ENCODE data around the gene PDE9A.

DNA sequence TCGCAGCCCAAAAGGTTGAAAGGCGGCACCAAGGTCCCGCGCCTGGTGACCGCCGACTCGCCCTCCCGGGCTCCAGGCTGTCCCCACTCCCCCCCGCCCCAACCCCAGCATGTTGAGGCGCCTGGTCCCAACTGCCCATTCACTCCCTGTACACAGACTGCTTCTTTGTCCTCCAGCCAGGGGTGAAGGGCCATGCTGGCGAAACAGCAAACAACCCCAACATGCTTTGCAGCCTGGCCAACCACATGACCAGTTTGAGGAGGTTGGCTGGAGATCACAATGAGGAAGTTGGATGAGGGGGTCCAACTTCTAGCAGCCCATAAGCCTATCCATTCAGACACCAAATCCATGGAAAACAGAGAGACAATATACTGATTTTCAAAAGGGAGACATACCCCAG is 13.5 kb downstream of the PDE9A start:
- TF ChIP-seq, protein P1, sequence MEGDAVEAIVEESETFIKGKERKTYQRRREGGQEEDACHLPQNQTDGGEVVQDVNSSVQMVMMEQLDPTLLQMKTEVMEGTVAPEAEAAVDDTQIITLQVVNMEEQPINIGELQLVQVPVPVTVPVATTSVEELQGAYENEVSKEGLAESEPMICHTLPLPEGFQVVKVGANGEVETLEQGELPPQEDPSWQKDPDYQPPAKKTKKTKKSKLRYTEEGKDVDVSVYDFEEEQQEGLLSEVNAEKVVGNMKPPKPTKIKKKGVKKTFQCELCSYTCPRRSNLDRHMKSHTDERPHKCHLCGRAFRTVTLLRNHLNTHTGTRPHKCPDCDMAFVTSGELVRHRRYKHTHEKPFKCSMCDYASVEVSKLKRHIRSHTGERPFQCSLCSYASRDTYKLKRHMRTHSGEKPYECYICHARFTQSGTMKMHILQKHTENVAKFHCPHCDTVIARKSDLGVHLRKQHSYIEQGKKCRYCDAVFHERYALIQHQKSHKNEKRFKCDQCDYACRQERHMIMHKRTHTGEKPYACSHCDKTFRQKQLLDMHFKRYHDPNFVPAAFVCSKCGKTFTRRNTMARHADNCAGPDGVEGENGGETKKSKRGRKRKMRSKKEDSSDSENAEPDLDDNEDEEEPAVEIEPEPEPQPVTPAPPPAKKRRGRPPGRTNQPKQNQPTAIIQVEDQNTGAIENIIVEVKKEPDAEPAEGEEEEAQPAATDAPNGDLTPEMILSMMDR (IDR thresholded peaks at IDR 0.05) = no peak
- TF ChIP-seq POLR2A (IDR thresholded peaks at IDR 0.05) = no peak
